ENCODE data around the gene TOP1. TPM values are rescaled to one million over a fixed set of nuclear protein-coding genes. Genes with fewer than 3 reads are reported as not detected.
A peak's percentile ranks its signal among the peaks of the same experiment; 100 is the strongest.

TOP1 gene
- total RNA-seq, 2 donors from 2014 or later, result 78.8 to 82.5 TPM

DNA sequence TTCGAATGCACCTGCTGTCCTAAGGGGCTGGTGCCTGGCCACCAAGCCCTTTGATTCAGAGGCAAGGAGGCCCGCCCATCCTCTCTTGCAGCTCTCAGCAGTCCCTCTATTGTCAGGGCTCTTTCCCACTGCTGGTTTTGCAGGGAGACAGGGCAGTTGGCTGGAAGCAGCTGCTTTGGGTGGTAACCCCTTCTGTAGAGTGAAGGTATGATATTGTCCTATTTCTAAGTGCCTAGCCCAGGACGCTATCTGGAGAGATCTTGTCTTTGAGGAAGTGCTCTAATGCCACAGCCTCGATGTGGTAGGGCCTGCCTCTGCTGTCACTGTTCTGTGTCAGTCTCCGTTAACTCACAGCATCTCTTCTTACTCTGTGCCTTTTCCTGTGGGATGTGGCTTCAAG, 114.3 kb downstream of the TOP1 start:
- Mint-ChIP-seq H3K9me3 (no peaks in the 10 kb centered on the region), H3K4me3 (no peak overlapping the region), H3K36me3 (ENCODE audit: low read depth) (peaks cover 25% of the 10 kb centered on the region), H3K27ac (no peak overlapping the region), H3K4me1 (peaks cover 63% of the 10 kb centered on the region), H3K27me3 (ENCODE audit: insufficient read depth) (no peaks in the 10 kb centered on the region)
- DNase-seq, result no peak
- TF ChIP-seq, protein P1, sequence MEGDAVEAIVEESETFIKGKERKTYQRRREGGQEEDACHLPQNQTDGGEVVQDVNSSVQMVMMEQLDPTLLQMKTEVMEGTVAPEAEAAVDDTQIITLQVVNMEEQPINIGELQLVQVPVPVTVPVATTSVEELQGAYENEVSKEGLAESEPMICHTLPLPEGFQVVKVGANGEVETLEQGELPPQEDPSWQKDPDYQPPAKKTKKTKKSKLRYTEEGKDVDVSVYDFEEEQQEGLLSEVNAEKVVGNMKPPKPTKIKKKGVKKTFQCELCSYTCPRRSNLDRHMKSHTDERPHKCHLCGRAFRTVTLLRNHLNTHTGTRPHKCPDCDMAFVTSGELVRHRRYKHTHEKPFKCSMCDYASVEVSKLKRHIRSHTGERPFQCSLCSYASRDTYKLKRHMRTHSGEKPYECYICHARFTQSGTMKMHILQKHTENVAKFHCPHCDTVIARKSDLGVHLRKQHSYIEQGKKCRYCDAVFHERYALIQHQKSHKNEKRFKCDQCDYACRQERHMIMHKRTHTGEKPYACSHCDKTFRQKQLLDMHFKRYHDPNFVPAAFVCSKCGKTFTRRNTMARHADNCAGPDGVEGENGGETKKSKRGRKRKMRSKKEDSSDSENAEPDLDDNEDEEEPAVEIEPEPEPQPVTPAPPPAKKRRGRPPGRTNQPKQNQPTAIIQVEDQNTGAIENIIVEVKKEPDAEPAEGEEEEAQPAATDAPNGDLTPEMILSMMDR (conservative IDR thresholded peaks at IDR 0.05), result no peak
- Histone ChIP-seq H3K27me3 (ENCODE audit: control insufficient read depth, insufficient read depth, low read length, poor library complexity, severe bottlenecking) (no peaks in the 10 kb centered on the region), H3K4me3 (ENCODE audit: low read length) (no peak overlapping the region), H3K27ac (ENCODE audit: low read depth, low read length) (no peak overlapping the region), H3K4me1 (ENCODE audit: control insufficient read depth, insufficient read depth, low read length) (peaks cover 13% of the 10 kb centered on the region), H3K9me3 (ENCODE audit: control insufficient read depth, low read length) (no peaks in the 10 kb centered on the region), H3K9ac (ENCODE audit: extremely low read depth, low read length, poor library complexity, severe bottlenecking) (no peak overlapping the region), H3K36me3 (ENCODE audit: control insufficient read depth, insufficient read depth, low read length) (peaks cover 38% of the 10 kb centered on the region)
- 88 to 95% methylated on average over 2 to 5 of the region's 5 CpGs for WGBS, 2 experiments (ENCODE audit: insufficient coverage in 1 of 2, insufficient read length in 1 of 2)

- H3K9ac ChIP-seq (ENCODE audit: extremely low read depth, low read length, poor library complexity, severe bottlenecking), result no peak overlapping the region
- H3K36me3 ChIP-seq (ENCODE audit: control insufficient read depth, insufficient read depth, low read length), result peaks cover 40% of the 10 kb centered on the region
- no peak overlapping the region for H3K27ac ChIP-seq (ENCODE audit: low read depth, low read length)
- H3K4me3 Mint-ChIP-seq, result no peak overlapping the region
- H3K27me3 ChIP-seq (ENCODE audit: control insufficient read depth, insufficient read depth, low read length, poor library complexity, severe bottlenecking), result no peaks in the 10 kb centered on the region
- WGBS, 2 experiments (ENCODE audit: insufficient coverage in 1 of 2, insufficient read length in 1 of 2), result 96 to 100% methylated on average over 2 of the region's 2 CpGs
- H3K4me1 ChIP-seq (ENCODE audit: control insufficient read depth, insufficient read depth, low read length), result peaks cover 13% of the 10 kb centered on the region
- H3K27me3 Mint-ChIP-seq (ENCODE audit: insufficient read depth), result no peaks in the 10 kb centered on the region
- TF ChIP-seq, protein P1 (conservative IDR thresholded peaks at IDR 0.05), result no peak
- H3K27ac Mint-ChIP-seq, result no peak overlapping the region
- no peak overlapping the region for H3K4me3 ChIP-seq (ENCODE audit: low read length)
- no peaks in the 10 kb centered on the region for H3K9me3 Mint-ChIP-seq
- H3K36me3 Mint-ChIP-seq (ENCODE audit: low read depth), result peaks cover 25% of the 10 kb centered on the region
- H3K4me1 Mint-ChIP-seq, result peaks cover 67% of the 10 kb centered on the region
- DNase-seq, result no peak
- H3K9me3 ChIP-seq (ENCODE audit: control insufficient read depth, low read length), result no peaks in the 10 kb centered on the region
These were observed 114.7 kb downstream of the TOP1 start for GRCh38 chr20:41143354-41143753.

- WGBS, 2 experiments (ENCODE audit: insufficient coverage in 1 of 2, insufficient read length in 1 of 2), result 92 to 100% methylated on average over 1 to 2 of the region's 2 CpGs
- Mint-ChIP-seq H3K27me3 (ENCODE audit: insufficient read depth) (no peaks in the 10 kb centered on the region), H3K4me1 (peaks cover 57% of the 10 kb centered on the region), H3K9me3 (no peaks in the 10 kb centered on the region), H3K36me3 (ENCODE audit: low read depth) (peaks cover 32% of the 10 kb centered on the region), H3K4me3 (no peak overlapping the region), H3K27ac (peak overlapping the region; percentile 56)
- Histone ChIP-seq H3K4me1 (ENCODE audit: control insufficient read depth, insufficient read depth, low read length) (peaks cover 9% of the 10 kb centered on the region), H3K36me3 (ENCODE audit: control insufficient read depth, insufficient read depth, low read length) (peaks cover 52% of the 10 kb centered on the region), H3K9me3 (ENCODE audit: control insufficient read depth, low read length) (no peaks in the 10 kb centered on the region), H3K27ac (ENCODE audit: low read depth, low read length) (no peak overlapping the region), H3K27me3 (ENCODE audit: control insufficient read depth, insufficient read depth, low read length, poor library complexity, severe bottlenecking) (no peaks in the 10 kb centered on the region), H3K9ac (ENCODE audit: extremely low read depth, low read length, poor library complexity, severe bottlenecking) (no peak overlapping the region), H3K4me3 (ENCODE audit: low read length) (no peak overlapping the region)
- DNase-seq, result no peak
- TF ChIP-seq, protein P1 (conservative IDR thresholded peaks at IDR 0.05), result no peak
These were observed 116.7 kb downstream of the TOP1 start for GRCh38 chr20:41145317-41145716.
